HG02970 (cell line): ENCODE data around the gene DNAH17.

Source experiments
- ATAC-seq: cut with Tn5 transposase; IDR thresholded peaks from one replicate; pipeline ENCODE4 v1.9.1; 2021; ENCODE audit warnings: mild to moderate bottlenecking, moderate library complexity, moderate number of reproducible peaks; ENCODE audit not compliant: unreplicated experiment, low FRiP score

Gene DNAH17

DNA sequence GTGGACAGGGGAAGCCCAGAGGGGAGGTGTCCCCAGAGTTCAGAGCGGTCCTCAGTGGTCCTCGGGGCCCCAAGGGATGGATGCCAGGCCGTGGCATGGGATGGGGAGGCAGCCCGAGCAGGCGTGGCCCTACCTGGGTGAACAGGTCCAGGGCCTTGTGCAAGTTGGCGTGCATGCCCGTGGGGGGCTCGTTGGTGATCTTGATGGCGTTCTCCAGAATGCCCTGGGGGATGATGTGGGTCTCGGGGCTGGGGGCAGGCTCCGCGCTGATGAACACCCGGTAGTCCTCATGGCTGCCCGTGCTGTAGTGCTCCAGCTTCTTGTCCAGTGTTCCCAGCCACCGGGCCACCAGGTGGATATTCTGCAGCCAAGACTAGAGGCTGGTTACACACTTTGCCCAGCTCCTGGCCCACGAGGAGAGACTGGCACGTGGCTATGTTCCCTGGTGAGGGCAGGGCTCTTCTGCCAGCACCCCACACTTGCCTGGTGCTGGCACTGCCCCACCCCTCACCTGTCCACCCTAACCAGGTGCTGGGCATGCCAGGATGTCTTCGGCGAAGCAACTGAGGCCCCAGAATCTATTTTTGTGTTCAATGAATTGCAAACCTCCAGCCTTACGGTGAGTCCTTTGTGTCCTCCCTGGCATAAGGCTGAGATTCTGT is 139.6 kb downstream of the DNAH17 start:
- no peak for ATAC-seq

DNA sequence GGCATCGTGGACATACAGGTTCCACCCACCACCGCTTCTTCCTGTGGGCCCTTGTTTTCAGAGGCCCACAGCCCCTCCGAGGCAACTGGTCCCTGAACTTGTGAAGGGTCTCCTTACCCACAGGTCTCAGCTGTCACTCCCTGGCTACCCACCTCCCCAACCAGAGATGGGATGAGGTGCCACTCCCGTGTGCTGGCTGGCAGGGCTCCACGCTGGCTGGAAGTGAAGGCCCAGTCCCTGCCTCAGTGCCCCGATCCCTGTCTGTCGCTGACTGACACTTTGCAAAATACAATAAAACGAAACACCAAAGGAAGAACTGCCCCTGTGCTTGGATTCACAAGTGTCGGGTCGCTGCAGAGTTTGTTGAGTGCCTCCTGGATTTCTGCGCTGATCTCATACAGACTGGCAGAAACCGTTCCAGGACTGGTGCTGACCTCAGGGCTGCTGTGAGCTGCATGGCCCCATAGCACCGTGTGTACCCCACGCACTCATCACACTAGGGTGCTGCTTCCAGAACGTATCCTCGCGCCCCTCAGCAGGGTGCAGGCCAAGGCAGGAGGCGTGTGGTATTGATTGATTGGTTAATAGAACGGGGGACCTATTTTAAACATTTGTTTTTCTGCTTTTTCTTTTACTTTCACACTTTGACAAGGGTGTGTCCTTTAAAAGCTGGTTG is 141.7 kb downstream of the DNAH17 start:
- ATAC-seq = no peak

DNA sequence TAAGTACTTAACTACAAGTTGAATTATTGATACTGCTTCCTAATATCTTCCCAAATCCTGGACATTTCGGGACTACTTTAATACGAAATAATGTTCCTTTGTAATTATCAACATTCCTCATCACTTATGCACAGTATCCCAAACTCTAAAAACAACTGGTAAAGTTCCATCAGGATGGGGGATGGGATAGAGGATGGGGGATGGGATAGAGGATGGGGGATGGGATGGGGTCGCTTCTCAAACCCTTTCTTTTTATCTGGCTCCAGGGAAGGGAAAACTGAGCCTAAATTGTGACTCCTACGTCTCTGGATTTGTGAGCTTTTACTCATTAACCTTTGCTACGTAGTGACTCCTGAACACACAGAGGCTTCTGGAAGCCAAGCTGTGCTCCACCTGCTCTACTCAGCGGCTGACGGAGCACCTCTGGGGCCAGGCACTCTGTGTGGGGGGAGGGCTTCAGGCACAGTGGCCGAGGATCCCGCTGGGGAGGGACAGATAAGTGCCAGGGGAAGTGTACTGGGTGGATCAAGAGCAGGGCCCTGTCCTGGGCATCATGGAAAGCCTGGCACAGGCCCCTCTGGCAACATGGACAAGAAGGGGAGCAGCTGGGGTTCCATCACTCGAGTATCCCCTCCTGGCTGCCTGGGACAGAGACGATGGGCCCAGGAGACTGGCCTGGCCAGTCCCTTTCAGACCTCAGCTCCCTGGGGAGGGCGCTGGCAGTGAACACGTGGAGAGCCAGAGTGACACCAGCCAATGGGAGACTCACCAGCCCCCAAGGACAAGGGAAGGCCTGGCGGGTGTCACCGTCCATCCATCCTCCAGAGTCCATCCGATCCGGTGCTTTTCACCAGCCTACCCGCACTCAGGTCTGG is 142.5 kb downstream of the DNAH17 start:
- no peak for ATAC-seq

DNA sequence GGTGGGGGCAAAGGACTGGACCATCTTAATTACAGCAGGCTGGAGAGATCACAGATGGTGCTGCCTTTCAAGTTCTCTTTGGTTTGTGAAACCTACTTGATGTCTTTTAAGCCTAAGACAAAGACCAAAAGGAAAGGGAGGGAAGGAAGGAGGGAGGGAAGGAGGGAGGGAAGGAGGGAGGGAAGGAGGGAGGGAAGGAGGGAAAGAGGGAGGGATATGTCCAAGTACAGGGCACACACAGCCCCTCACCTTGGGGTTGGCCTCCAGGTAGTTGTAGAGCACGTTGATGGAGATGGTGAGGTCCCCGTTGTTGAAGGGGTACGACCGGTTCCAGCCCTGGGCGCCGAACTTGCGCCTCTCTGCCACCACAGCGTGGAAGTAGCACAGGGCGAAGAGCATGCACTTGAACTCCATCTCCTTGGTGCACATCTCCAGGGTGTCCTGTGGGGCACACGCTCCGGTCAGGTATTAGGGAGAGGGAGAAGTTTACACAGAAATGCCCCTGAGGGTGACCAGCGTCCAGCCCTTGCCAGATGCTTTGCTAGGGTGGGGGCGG is 143.3 kb downstream of the DNAH17 start:
- no peak for ATAC-seq

DNA sequence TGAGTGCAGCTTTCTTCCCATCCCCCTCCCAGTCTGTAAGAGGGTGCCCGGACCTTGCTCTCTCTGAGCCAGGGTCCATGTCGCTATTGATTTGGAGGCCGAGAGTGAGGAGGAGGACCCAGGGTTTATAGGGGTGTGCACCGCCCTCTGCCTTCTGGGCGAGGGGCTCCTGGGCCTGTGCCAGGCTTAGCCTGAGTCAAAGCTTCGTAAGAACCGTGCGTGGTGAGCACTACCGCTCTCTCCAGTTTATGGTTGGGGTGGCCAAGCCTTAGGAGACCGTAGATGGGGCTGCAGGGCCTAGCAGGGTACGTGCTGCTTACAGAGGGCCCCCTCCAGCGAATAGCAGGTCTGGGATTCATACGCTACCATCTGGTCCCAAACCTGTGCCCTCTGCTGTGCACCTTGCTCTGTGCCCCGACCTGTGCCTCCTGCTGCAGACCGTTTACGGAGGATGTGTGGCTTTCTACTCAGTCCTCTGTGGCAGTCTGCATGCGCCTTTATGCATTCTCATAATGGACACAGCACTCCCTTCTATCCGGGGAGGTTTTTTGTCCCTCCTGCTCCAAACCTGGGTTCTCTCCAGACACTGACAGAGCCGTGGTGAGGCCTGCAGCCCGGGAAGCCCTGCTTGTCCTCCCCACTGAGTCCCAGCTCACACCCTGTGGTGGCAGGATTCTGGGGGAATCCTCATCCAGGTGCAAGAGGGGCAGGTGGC is 144.0 kb downstream of the DNAH17 start:
- no peak for ATAC-seq

DNA sequence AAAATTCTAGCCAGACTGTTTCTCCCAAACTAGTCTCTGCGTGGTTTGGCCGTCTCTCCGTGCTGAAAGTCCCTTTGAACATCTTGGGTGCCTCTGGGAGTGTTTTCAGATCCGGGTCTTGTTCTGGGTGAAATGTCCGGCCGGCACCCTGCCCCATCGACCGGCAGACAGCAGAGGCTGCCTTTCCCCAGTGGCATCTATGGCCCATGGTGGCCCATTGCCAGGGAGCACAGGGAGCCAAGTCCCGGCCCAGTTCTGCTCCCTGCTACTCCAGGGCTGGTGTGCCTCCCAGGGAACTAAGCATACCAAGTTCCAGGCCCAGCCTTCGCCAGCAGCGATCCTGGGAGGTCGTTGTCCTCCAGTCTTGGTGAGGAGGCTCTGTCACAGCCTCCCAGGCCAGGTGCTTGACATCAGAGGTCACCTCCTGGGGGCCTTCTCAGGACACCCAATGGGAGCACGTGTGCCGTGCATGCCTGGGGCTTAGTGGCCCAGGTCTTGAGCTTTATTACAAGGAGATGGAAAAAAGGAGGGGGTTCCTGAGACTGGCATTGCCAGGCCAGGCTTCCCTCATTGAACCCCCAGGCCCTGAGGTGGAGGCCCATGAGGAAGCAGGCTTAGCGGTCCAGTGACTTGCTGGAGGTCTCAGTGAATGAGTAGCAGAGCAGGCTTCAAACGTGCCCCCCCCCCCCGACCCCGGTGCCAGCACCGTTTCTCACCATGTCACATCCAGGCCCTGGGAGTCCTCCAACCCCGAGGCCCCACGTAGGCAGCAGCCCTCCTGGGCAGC is 144.8 kb downstream of the DNAH17 start:
- no peak for ATAC-seq

DNA sequence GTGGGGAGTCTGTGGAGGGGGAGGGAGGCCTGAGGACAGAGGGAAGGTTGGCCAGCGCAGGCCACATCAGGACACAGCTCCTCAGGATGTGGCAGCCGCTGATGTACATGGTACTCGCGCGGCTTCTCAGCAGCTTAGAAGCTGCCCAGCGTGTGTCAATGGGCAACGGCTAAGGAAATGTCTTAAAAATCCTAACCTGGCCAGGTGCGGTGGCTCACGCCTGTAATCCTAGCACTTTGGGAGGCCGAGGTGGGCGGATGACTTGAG is 145.6 kb downstream of the DNAH17 start:
- ATAC-seq = no peak

DNA sequence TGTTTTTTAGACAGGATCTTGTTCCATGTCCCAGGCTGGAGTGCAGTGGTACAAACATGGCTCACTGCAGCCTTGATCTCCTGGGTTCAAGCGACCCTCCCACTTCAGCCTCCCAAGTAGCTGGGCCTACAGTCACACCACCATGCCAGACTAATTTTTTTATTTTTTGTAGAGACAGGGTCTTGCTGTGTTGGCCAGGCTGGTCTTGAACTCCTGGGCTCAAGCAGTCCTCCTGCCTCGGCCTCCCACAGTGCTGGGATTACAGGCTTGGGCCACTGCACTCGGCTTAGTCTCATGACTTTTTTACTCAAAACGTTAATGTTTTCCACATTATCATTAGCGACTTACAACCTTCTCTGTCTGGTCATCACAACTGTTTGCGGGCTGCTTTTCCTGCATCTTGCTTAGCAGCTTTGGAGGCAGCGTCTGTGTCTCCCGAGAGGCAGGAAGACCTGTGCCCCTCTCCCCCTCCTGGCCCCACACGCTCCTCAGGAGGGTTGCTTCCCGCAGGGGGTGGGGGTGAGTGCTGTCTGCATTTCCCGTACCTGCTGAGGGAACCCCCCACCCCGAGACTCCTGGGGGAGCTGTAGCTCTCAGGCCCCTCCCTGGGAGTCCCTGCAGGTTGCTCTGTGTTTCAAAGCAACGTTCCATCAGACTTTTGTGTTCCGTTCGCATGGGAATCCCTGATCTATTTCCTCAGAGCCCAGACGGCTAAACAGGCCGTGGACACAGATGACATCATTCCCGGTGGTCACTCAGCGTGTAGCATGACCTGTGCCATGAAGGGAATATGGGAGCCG is 146.1 kb downstream of the DNAH17 start:
- no peak for ATAC-seq

DNA sequence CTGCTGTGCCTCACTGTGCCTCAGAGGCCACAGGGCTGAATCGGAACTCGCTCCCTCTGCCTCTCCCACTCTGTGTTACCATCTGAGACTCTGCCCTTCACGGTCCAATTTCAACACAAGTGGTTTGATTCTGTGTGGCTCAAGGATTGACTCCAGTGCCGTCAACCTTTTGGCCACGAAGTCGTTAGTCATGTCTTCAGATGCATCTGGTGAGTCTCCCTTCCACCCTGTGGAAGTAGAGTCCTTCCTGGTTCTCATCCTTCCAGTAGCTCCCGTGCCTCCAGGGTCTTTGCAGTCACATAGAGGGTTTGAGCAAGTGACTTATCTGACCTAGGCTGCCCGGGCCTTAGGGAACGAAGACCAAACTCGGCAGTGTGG is 147.6 kb downstream of the DNAH17 start:
- ATAC-seq = no peak

DNA sequence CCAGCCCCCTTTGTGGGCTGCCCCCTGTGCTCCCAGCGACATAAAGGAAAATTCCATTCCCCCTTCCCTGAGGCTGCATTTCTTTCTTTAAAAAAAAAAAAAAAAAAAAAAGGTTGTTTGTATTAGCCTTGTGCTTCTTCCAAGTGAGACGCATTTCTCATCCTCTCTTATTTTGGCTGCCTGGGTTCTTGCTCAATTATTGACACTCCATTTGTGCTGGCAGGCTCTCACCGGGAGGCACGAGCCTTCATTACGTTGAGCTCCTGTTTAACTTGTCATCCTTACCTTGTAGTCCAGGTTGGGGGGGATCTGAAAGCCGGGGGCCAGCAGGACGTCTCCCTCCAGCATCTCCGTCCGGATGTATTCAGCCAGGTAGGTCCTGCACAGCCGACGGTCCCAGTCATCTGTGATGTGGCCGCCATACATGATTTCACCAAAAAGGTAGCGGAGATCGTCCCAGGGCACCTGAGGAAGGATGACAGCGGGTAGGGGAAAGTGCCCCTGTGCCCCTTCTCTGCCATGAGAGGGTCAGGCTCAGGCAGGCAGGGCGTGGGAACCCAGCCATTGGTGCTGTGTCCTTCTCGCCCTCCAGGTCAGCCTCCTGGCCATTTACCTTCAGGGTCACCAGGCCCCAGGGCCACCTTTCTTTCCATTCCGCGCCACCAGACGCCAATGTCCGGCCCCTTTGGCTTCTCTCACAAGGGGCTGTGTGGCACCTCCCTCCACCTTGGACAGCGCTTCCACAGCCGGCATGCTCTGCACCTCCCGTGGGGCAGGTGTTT is 148.2 kb downstream of the DNAH17 start:
- no peak for ATAC-seq

DNA sequence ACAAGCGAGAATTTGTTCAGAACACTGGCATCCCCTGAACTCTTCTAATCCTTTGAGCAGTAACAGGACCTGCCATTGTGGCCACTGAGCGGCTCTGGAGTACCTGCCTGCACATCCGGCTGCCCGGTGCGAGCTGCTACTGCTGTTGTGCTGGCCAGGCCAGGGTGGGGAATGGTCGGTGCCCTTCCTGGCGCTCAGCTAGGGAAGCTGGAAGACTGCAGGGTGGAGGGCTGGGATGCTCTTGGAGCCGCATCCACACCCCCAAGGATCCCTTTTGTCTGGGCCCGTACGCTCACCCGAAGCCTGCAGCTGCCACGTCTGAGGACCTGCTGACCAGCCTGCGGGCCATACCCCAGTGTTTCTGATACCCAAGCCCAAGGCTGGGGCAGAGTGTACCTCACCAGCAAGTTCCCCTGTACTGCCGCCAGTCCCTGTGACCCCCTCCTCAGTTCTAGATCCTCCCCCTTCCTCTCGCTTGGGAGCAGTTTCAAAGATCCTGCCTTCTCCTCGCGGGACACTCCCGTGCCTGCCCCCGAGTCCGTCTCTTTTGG is 149.1 kb downstream of the DNAH17 start:
- no peak for ATAC-seq

DNA sequence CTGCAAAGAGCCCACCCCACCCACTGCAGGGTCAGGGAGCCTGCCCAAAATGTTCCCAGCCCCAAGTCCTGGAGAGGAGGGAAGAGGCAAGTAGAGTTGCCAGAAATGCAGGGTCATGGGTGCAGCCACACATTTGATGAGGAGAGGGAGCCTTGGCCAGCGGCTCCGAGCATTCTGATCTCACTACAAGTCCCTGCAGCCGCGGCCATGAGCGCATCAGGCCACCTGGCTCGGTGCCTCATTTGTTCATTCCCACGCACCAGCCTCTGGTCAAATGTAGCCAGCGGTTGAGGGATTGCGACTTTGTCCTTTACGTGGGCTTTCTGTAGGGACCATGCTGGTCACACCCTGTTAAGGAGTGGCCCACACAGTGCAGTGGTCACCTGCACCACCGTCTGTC is 150.1 kb downstream of the DNAH17 start:
- no peak for ATAC-seq

DNA sequence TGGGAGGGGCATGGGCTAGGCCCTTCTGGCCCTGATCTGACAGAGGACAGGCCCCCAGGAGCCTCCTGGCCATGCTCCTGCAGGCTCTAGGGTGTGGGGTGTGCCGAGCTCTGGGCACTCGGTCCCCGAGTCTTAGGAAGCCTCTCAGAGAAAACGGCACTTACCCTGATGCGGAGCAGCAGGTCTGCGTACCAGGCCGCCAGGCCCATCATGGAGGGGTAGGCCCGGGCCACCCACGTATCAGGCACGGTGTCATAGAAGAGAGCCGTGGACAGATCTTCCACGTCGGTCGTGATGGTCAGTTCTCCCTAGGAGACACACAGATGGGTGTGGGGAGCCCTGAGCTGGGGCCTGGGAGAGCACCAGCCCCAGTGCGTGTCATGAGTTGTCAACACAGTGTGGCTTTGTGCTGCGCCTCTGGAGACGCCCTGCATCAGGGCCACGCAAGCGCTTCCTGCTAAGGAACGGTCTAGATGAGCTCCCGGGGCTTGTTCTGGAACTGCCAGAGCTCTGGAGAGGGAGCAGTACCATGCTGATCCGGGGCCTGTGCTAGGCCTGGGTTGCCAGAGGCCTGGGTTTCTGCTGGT is 150.8 kb downstream of the DNAH17 start:
- ATAC-seq = no peak

DNA sequence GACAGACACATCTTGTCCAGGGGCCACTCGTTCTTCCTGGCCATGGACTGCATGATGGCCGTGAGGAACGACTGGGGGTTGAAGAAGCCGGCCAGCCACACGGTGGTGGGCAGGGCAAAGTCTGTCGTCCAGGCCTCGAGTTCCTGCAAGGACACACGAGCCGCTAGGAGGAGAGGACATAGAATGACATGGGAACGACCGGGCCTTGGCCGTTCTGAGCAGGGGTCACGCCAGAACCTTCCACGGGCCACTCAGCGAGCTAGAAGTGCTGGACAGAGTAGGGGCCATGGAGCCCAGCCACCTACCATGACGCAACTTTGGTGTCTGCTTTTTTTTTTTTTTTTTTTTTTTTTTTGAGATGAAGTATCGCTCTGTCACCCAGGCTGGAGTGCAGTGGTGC is 151.8 kb downstream of the DNAH17 start:
- no peak for ATAC-seq

DNA sequence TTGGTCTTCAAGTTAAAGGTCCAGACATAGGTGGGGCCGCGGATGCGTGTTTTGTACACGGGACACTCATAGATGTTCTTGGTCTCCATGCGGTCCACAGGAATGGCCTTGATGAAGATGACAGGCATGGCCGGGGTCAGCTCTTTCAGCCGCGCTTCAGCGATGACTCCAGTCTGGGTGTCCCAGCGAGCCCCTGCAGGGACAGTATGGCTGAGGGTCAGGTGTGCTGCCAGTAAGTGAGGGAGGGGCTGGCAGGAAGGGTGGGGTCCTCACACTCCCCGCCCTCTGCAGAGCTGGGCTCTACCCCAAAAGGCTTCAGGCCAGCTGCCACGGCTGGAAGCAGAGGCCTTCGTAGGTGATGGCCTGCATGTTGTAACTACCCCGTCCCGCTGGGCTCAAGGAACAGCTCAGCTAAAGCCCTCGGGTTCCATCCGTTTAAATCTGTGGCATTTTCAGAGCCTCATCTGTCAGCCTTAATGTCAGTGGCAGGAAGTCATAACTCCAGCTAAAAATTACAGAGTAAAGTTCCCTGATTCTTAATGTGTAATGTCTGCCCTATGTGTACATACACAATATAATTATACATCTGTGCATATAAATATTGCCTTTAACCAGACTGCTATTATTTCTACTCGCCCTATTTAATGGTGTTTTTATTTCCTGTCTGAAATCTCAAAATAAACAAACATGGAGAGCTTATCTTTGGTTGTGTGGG is 153.1 kb downstream of the DNAH17 start:
- no peak for ATAC-seq

DNA sequence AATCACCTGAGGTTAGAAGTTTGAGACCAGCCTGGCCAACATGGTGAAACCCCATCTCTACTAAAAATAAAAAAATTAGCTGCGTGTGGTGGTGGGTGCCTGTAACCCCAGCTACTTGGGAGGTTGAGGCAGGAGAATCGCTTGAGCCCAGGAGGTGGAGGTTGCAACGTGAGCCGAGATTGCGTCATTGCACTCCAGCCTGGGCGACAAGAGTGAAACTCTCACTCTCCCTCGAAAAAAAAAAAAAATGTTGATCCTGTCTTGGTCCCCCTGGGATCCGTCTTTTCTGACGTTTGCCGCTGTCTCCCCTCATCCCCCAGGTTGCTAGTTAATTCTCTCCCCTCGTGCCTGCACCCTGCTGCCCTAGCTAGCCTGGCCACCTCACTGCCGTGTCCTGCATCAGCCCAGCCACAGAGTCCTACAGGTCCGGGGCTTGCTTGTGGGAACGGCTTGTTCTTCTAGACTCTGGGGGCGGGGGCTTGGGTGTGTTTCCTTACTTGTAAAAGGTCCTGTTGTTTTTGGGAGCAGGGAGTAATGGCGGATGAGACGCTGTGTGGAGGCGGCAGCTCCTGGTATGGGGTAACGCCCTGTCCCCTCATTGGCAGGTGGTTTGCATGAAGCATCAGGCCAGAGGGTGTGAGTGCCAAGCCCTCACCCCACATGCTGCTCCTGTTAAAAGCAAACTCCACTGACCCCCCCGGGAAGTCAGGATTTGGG is 154.2 kb downstream of the DNAH17 start:
- ATAC-seq = no peak

DNA sequence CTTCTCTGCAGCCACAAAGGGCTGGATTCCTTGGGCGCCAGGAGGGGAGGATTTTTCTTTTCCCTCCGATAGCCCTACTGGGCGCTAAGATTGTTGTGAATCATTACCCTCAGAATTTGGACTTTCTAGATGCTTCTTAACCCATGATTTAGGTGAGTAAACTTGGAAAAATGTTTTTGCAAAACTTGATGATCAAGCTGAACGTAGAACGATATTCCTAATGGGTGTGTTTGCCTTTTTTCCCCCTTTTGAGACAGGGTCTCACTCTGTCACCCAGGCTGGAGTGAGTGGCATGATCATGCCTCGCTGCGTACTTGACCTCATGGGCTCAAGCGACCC is 155.0 kb downstream of the DNAH17 start:
- no peak for ATAC-seq
